Mucosa of gallbladder (tissue), 1 donor: ENCODE data around the gene KLF2. TPM values are rescaled to one million over a fixed set of nuclear protein-coding genes. Genes with fewer than 3 reads are reported as not detected.

Experiments
- DNase-seq: peaks from one replicate; pipeline ENCODE4 v3.0.0-alpha.2; 2020; ENCODE audit warnings: low spot score
- total RNA-seq: library from RNA; stranded (reverse); gene quantifications from one replicate; pipeline ENCODE4 v1.2.1, GENCODE V29; 2021
- donor health status: DM: no; HTN: no; CAD: no.

KLF2 gene
- total RNA-seq, 1 donor from 2014 or later, result 91.4 TPM

- peak; percentile 86 for DNase-seq
These were observed 38.7 kb downstream of the KLF2 start for GRCh38 chr19:16363133-16363851.

- DNase-seq, result no peak
These were observed 39.2 kb downstream of the KLF2 start for GRCh38 chr19:16363852-16364230.

GRCh38 chr19:16364231-16364865 is 39.7 kb downstream of the KLF2 start:
- no peak for DNase-seq

- DNase-seq, result no peak
These were observed 40.8 kb downstream of the KLF2 start for GRCh38 chr19:16365300-16365996.

- DNase-seq, result no peak
These were observed 41.4 kb downstream of the KLF2 start for GRCh38 chr19:16366056-16366432.

- DNase-seq, result no peak
These were observed 42.0 kb downstream of the KLF2 start for GRCh38 chr19:16366433-16367260.

- no peak for DNase-seq
These were observed 42.6 kb downstream of the KLF2 start for GRCh38 chr19:16367261-16367683.

GRCh38 chr19:16368385-16369305 is 44.0 kb downstream of the KLF2 start:
- DNase-seq, result no peak

GRCh38 chr19:16369306-16369663 is 44.7 kb downstream of the KLF2 start:
- no peak for DNase-seq

- no peak for DNase-seq
These were observed 45.3 kb downstream of the KLF2 start for GRCh38 chr19:16369664-16370576.

GRCh38 chr19:16370641-16371391 is 46.2 kb downstream of the KLF2 start:
- no peak for DNase-seq

GRCh38 chr19:16371540-16371986 is 46.9 kb downstream of the KLF2 start:
- DNase-seq, result peak; percentile 71

GRCh38 chr19:16372065-16372915 is 47.7 kb downstream of the KLF2 start:
- DNase-seq, result no peak

GRCh38 chr19:16373079-16373478 is 48.5 kb downstream of the KLF2 start:
- DNase-seq, result no peak

GRCh38 chr19:16373532-16373931 is 48.9 kb downstream of the KLF2 start:
- DNase-seq, result peak; percentile 68

GRCh38 chr19:16373989-16374388 is 49.4 kb downstream of the KLF2 start:
- DNase-seq, result no peak

- DNase-seq, result no peak
These were observed 49.8 kb downstream of the KLF2 start for GRCh38 chr19:16374436-16374835.
